HFF-Myc (cell line): ENCODE measurements around the gene STMP1.
A peak's percentile ranks its signal among the peaks of the same experiment; 100 is the strongest.

Experiments
- DNase-seq: peaks from one replicate; pipeline ENCODE4 v3.0.0-alpha.2; 2011; ENCODE audit warnings: low read depth; ENCODE audit errors: extremely low read depth
- H3K4me3 ChIP-seq: replicated peaks from 2 replicates; pipeline ENCODE4 v1.5.1; 2011; ENCODE audit warnings: low read depth, mild to moderate bottlenecking, control low read depth, low read length
- CTCF ChIP-seq: IDR thresholded peaks from 2 replicates; pipeline ENCODE4 v1.5.1; 2012; ENCODE audit warnings: mild to moderate bottlenecking, low read depth, low read length, control low read depth; ENCODE audit errors: missing control alignments

Gene STMP1

GRCh38 chr7:135707570-135707966, 45.3 kb downstream of the STMP1 start:
- H3K4me3 ChIP-seq: no peak overlapping the region
- TF ChIP-seq CTCF: no peak
- DNase-seq: no peak

- DNase-seq: no peak
- TF ChIP-seq CTCF: no peak
- H3K4me3 ChIP-seq: no peak overlapping the region
Observed at GRCh38 chr7:135708041-135708440, 45.7 kb downstream of the STMP1 start.

- TF ChIP-seq CTCF: no peak
- H3K4me3 ChIP-seq: no peak overlapping the region
- no peak for DNase-seq
Observed at GRCh38 chr7:135709508-135709907, 47.2 kb downstream of the STMP1 start.

- DNase-seq: no peak
- H3K4me3 ChIP-seq: no peak overlapping the region
Observed at GRCh38 chr7:135710417-135711138, 48.3 kb downstream of the STMP1 start.

GRCh38 chr7:135711139-135711469, 48.8 kb downstream of the STMP1 start:
- H3K4me3 ChIP-seq: no peak overlapping the region
- DNase-seq: no peak
- TF ChIP-seq CTCF: no peak

More at GRCh38 chr7:135710417-135711138, 48.3 kb downstream of the STMP1 start:
- TF ChIP-seq CTCF: peak; percentile 45

GRCh38 chr7:135712182-135712782, 50.0 kb downstream of the STMP1 start:
- H3K4me3 ChIP-seq: no peak overlapping the region
- peak; percentile 43 for DNase-seq
- peak; percentile 7 for TF ChIP-seq CTCF
